GM23248 (cell line): Measurements from ENCODE around the gene FAM234B. TPM values are rescaled to one million over a fixed set of nuclear protein-coding genes. Genes with fewer than 3 reads are reported as not detected.
A peak's percentile ranks its signal among the peaks of the same experiment; 100 is the strongest.

Experiments
- DNase-seq: peaks from one replicate; pipeline ENCODE4 v3.0.0-alpha.2; 2015
- H2AFZ ChIP-seq: fragments of 200-600 bp; sonication (generic); 2 replicates; pipeline ENCODE4 v1.6.1; 2016; ENCODE audit warnings: antibody characterized with exemption
- H3F3A ChIP-seq: fragments of 200-600 bp; sonication (generic); 2 replicates; pipeline ENCODE4 v1.6.1; 2016; ENCODE audit warnings: mild to moderate bottlenecking, antibody characterized with exemption, mixed run types; ENCODE audit not compliant: insufficient read depth
- H3K27ac ChIP-seq: fragments of 200-600 bp; sonication (generic); 2 replicates; pipeline ENCODE4 v1.5.1; 2016; ENCODE audit warnings: mild to moderate bottlenecking
- H3K27me3 ChIP-seq: fragments of 200-600 bp; sonication (generic); replicated peaks from 2 replicates; pipeline ENCODE4 v1.6.1; 2016; ENCODE audit warnings: mild to moderate bottlenecking; ENCODE audit not compliant: insufficient read depth
- H3K36me3 ChIP-seq: fragments of 200-600 bp; sonication (generic); 2 replicates; pipeline ENCODE4 v1.6.1; 2016; ENCODE audit warnings: low read depth, mild to moderate bottlenecking
- H3K4me1 ChIP-seq: fragments of 200-600 bp; sonication (generic); 2 replicates; pipeline ENCODE4 v1.6.1; 2016; ENCODE audit warnings: mild to moderate bottlenecking; ENCODE audit not compliant: insufficient read depth
- H3K4me2 ChIP-seq: fragments of 200-600 bp; sonication (generic); one replicate; pipeline ENCODE4 v1.6.1; 2016; ENCODE audit warnings: mild to moderate bottlenecking; ENCODE audit not compliant: unreplicated experiment
- H3K4me3 ChIP-seq: fragments of 200-600 bp; sonication (generic); 2 replicates; pipeline ENCODE4 v1.5.1; 2016; ENCODE audit warnings: mild to moderate bottlenecking
- H3K79me2 ChIP-seq: fragments of 200-600 bp; sonication (generic); 2 replicates; pipeline ENCODE4 v1.6.1; 2016; ENCODE audit warnings: mild to moderate bottlenecking; ENCODE audit not compliant: insufficient read depth
- H3K9ac ChIP-seq: fragments of 200-600 bp; sonication (generic); 2 replicates; pipeline ENCODE4 v1.6.1; 2016; ENCODE audit warnings: mild to moderate bottlenecking
- H3K9me2 ChIP-seq: fragments of 200-600 bp; sonication (generic); 2 replicates; pipeline ENCODE4 v1.6.1; 2016; ENCODE audit warnings: mixed run types, mild to moderate bottlenecking, moderate library complexity; ENCODE audit not compliant: insufficient read depth
- H3K9me3 ChIP-seq: fragments of 200-600 bp; sonication (generic); one replicate; pipeline ENCODE4 v1.6.1; 2017; ENCODE audit warnings: low read depth
- H4K20me1 ChIP-seq: fragments of 200-600 bp; sonication (generic); 2 replicates; pipeline ENCODE4 v1.6.0; 2016; ENCODE audit not compliant: insufficient read depth
- EZH2 ChIP-seq: fragments of 200-600 bp; sonication (generic); IDR thresholded peaks from 2 replicates; pipeline ENCODE4 v1.6.1; 2018; ENCODE audit warnings: antibody characterized with exemption, mild to moderate bottlenecking; ENCODE audit not compliant: insufficient read depth, poor library complexity, severe bottlenecking
- EZH2phosphoT487 ChIP-seq: fragments of 200-600 bp; sonication (generic); IDR thresholded peaks from 2 replicates; pipeline ENCODE4 v1.6.1; 2018; ENCODE audit warnings: antibody characterized with exemption, moderate library complexity, mild to moderate bottlenecking, low read depth; ENCODE audit not compliant: insufficient read depth
- WGBS, 2 experiments: methylation state at CpG; one replicate each; pipeline ENCODE4 v1.1.6; 2015 to 2017; ENCODE audit warnings: low lambda C conversion rate in 2 of 2, low coverage in 1 of 2; ENCODE audit errors: missing lambda C conversion rate in 2 of 2; 5-methylcytosine and 5-hydroxymethylcytosine counted together
- in situ Hi-C: fragments of 300-500 bp; cut with MboI; formaldehyde crosslinking; loops from 2 replicates; pipeline ENCODE4 v1.15.0; 2020
- polyA plus RNA-seq: library from polyadenylated mRNA; unstranded; fragments of >200 nt; fragmentation: Nextera tagmentation; extraction: Ambion mirVana; gene quantifications from 2 replicates; pipeline ENCODE4 v1.2.1, GENCODE V29; 2016
- total RNA-seq: library from RNA; depleted of rRNA; stranded (reverse); fragments of >200 nt; shearing (Covaris generic); gene quantifications from 2 replicates; pipeline ENCODE4 v1.2.3, GENCODE V29; 2014

The FAM234B gene
- total and polyA plus RNA-seq, 2 experiments from 2014 or later, result 5.0 to 5.1 TPM

GRCh38 chr12:13095266-13095995 is 51.2 kb downstream of the FAM234B start:
- peaks cover 64% of the 10 kb centered on the region for H3K4me1 ChIP-seq
- 0 out of 2 replicates have a peak overlapping the region, but pooled peaks have one; percentile 67 for H3K27ac ChIP-seq
- no peaks in the 10 kb centered on the region for H3K79me2 ChIP-seq
- no peaks in the 10 kb centered on the region for H3K27me3 ChIP-seq
- H3F3A ChIP-seq, result peaks cover 61% of the 10 kb centered on the region
- H3K4me3 ChIP-seq, result no peak overlapping the region
- TF ChIP-seq EZH2phosphoT487 (no peak), EZH2 (no peak)
- H4K20me1 ChIP-seq, result no peaks in the 10 kb centered on the region
- H3K9me3 ChIP-seq, result no peaks in the 10 kb centered on the region
- H3K36me3 ChIP-seq, result no peaks in the 10 kb centered on the region
- 85 to 86% methylated on average over 8 of the region's 8 CpGs for WGBS, 2 experiments
- DNase-seq, result no peak
- in situ Hi-C loops, result loop anchor here (5.0 kb wide), 1 partner anchor 117 kb away; no protein-coding TSS in a partner anchor
- no peak overlapping the region for H2AFZ ChIP-seq
- H3K4me2 ChIP-seq, result peak overlapping the region; percentile 52
- no peak overlapping the region for H3K9ac ChIP-seq
- no peaks in the 10 kb centered on the region for H3K9me2 ChIP-seq

GRCh38 chr12:13097491-13098011 is 53.4 kb downstream of the FAM234B start:
- WGBS, 2 experiments, result 2 to 5% methylated on average over 9 of the region's 9 CpGs
- H3K4me1 ChIP-seq, result peaks cover 76% of the 10 kb centered on the region

GRCh38 chr12:13099066-13099843 is 55.1 kb downstream of the FAM234B start:
- no peak overlapping the region for H2AFZ ChIP-seq
- DNase-seq, result peak; percentile 73

More at GRCh38 chr12:13097491-13098011, 53.4 kb downstream of the FAM234B start:
- H3K27ac ChIP-seq, result peak overlapping the region; percentile 98
- H3K79me2 ChIP-seq, result no peaks in the 10 kb centered on the region
- H3K4me2 ChIP-seq, result peak overlapping the region; percentile 99
- peak overlapping the region; percentile 73 for H3K4me3 ChIP-seq
- peak; percentile 69 for DNase-seq
- H2AFZ ChIP-seq, result peak overlapping the region; percentile 80
- H4K20me1 ChIP-seq, result no peaks in the 10 kb centered on the region
- H3K9me2 ChIP-seq, result no peaks in the 10 kb centered on the region
- in situ Hi-C loops, result loop anchor here (5.0 kb wide), 1 partner anchor 115 kb away; no protein-coding TSS in a partner anchor
- TF ChIP-seq EZH2 (no peak), EZH2phosphoT487 (no peak)
- H3K9me3 ChIP-seq, result no peaks in the 10 kb centered on the region
- H3K9ac ChIP-seq, result peak overlapping the region; percentile 98
- no peaks in the 10 kb centered on the region for H3K27me3 ChIP-seq
- H3F3A ChIP-seq, result peaks cover 71% of the 10 kb centered on the region
- H3K36me3 ChIP-seq, result no peaks in the 10 kb centered on the region

More at GRCh38 chr12:13099066-13099843, 55.1 kb downstream of the FAM234B start:
- no peaks in the 10 kb centered on the region for H3K9me3 ChIP-seq
- peak overlapping the region; percentile 81 for H3K4me2 ChIP-seq
- WGBS, 2 experiments, result 29 to 39% methylated on average over 8 of the region's 8 CpGs
- H3K27me3 ChIP-seq, result no peaks in the 10 kb centered on the region
- H3K27ac ChIP-seq, result peak overlapping the region; percentile 98
- no peak for TF ChIP-seq EZH2phosphoT487
- no peak for TF ChIP-seq EZH2
- peak overlapping the region; percentile 98 for H3K9ac ChIP-seq
- in situ Hi-C loops, result loop anchor here (5.0 kb wide), 1 partner anchor 113 kb away; no protein-coding TSS in a partner anchor
- peak overlapping the region; percentile 43 for H3K4me3 ChIP-seq
- no peaks in the 10 kb centered on the region for H4K20me1 ChIP-seq
- H3K36me3 ChIP-seq, result no peaks in the 10 kb centered on the region
- no peaks in the 10 kb centered on the region for H3K79me2 ChIP-seq
- peaks cover 79% of the 10 kb centered on the region for H3F3A ChIP-seq
- peaks cover 71% of the 10 kb centered on the region for H3K4me1 ChIP-seq
- H3K9me2 ChIP-seq, result no peaks in the 10 kb centered on the region
